H1 (cell line): ENCODE measurements around the gene PDE4D. TPM values are rescaled to one million over a fixed set of nuclear protein-coding genes. Genes with fewer than 3 reads are reported as not detected.

ENCODE experiments used
- CTCF ChIA-PET: fragments of 300-600 bp; sonication (Branson Sonifier 250); formaldehyde crosslinking; loops from one replicate; lab custom pipeline; 2021; ENCODE audit not compliant: partially characterized antibody; lab: Charles Lee
- POLR2A ChIA-PET: fragments of 300-600 bp; sonication (Branson Sonifier 250); formaldehyde crosslinking; loops from one replicate; lab custom pipeline; 2021; ENCODE audit warnings: inconsistent platforms; ENCODE audit not compliant: partially characterized antibody; lab: Charles Lee
- DNase-seq, 2 experiments: peaks; one replicate each; pipeline versions ENCODE4 v3.0.0 to v3.0.0-alpha.2; 2010 to 2022; ENCODE audit warnings: low spot score in 2 of 2, low read depth in 1 of 2, mixed read lengths in 1 of 2
- FAIRE-seq: peaks from 2 replicates; lab custom pipeline; 2011; peaks lifted over from hg19 to GRCh38; lab: Jason Lieb, UNC
- H2AFZ ChIP-seq: 2 replicates; pipeline ENCODE4 v1.8.1; 2012; ENCODE audit warnings: low read length, inconsistent platforms
- H2AK5ac ChIP-seq: 2 replicates; pipeline ENCODE4 v1.6.1; 2013; ENCODE audit warnings: low read depth, low read length
- H2BK120ac ChIP-seq: replicated peaks from 2 replicates; pipeline ENCODE3; 2013; ENCODE audit warnings: low read depth, low read length, inconsistent platforms
- H2BK12ac ChIP-seq: 2 replicates; pipeline ENCODE4 v1.6.1; 2013; ENCODE audit warnings: low read depth, low read length
- H2BK15ac ChIP-seq: 2 replicates; pipeline ENCODE4 v1.6.1; 2013; ENCODE audit warnings: low read length
- H2BK20ac ChIP-seq: 2 replicates; pipeline ENCODE4 v1.6.1; 2013; ENCODE audit warnings: low read length
- H2BK5ac ChIP-seq: 2 replicates; pipeline ENCODE4 v1.6.1; 2013; ENCODE audit warnings: low read depth, low read length
- H3K14ac ChIP-seq: 2 replicates; pipeline ENCODE4 v1.6.1; 2013; ENCODE audit warnings: inconsistent platforms; ENCODE audit not compliant: insufficient read length
- H3K18ac ChIP-seq: 2 replicates; pipeline ENCODE4 v1.6.1; 2013; ENCODE audit warnings: low read length; ENCODE audit errors: extremely low read depth
- H3K23ac ChIP-seq: 2 replicates; pipeline ENCODE4 v1.6.1; 2013; ENCODE audit warnings: inconsistent platforms; ENCODE audit not compliant: insufficient read length
- H3K23me2 ChIP-seq: 2 replicates; pipeline ENCODE4 v1.6.1; 2013; ENCODE audit warnings: low read depth, low read length
- H3K27ac ChIP-seq: 2 replicates; pipeline ENCODE4 v1.6.1; 2011; ENCODE audit warnings: low read depth, low read length, inconsistent platforms
- H3K27me3 ChIP-seq, 4 experiments: replicated peaks in 1 of 4; 1 replicate in 1 of 4; 2 replicates in 3 of 4; pipeline versions ENCODE4 v1.6.1 to v1.8.1; 2011 to 2013; ENCODE audit warnings: low read length in 3 of 4, mild to moderate bottlenecking in 3 of 4, inconsistent platforms in 2 of 4, mixed read lengths in 2 of 4, moderate library complexity in 1 of 4; ENCODE audit not compliant: control insufficient read depth in 3 of 4, insufficient read depth in 3 of 4; ENCODE audit errors: extremely low read depth in 1 of 4
- H3K36me3 ChIP-seq, 4 experiments: 2 replicates each; pipeline versions ENCODE4 v1.6.1 to v1.8.1; 2011 to 2013; ENCODE audit warnings: mild to moderate bottlenecking in 4 of 4, low read length in 3 of 4, moderate library complexity in 2 of 4, control low read depth in 1 of 4, inconsistent platforms in 1 of 4; ENCODE audit not compliant: insufficient read depth in 4 of 4, control insufficient read depth in 2 of 4
- H3K4ac ChIP-seq: replicated peaks from 2 replicates; pipeline ENCODE3; 2013; ENCODE audit warnings: low read length, low read depth, mixed read lengths, inconsistent platforms; ENCODE audit not compliant: insufficient read length
- H3K4me1 ChIP-seq, 4 experiments: replicated peaks in 1 of 4; 1 replicate in 1 of 4; 2 replicates in 3 of 4; pipeline versions ENCODE4 v1.6.1 to v1.8.1; 2011 to 2013; ENCODE audit warnings: low read length in 3 of 4, inconsistent platforms in 2 of 4, mixed read lengths in 1 of 4; ENCODE audit not compliant: insufficient read depth in 4 of 4, control insufficient read depth in 3 of 4
- H3K4me2 ChIP-seq, 2 experiments: 2 replicates each; pipeline versions ENCODE4 v1.6.1 to v1.8.1; 2011 to 2013; ENCODE audit warnings: low read depth in 2 of 2, low read length in 2 of 2, control low read depth in 1 of 2, inconsistent platforms in 1 of 2, mild to moderate bottlenecking in 1 of 2; ENCODE audit not compliant: insufficient read depth in 1 of 2
- H3K4me3 ChIP-seq, 4 experiments: fragments of 200-600, 300-600 bp in 1 of 4; sonication (generic), shearing (Covaris generic), sonication (Bioruptor Twin) in 1 of 4; 2 replicates each; pipeline versions ENCODE4 v1.5.1 to v1.8.1; 2011 to 2016; ENCODE audit warnings: low read length in 4 of 4, low read depth in 3 of 4, control low read depth in 2 of 4, inconsistent platforms in 2 of 4, mild to moderate bottlenecking in 2 of 4, mixed read lengths in 1 of 4, moderate library complexity in 1 of 4; ENCODE audit not compliant: insufficient read depth in 2 of 4; ENCODE audit errors: extremely low read depth in 1 of 4
- H3K56ac ChIP-seq: replicated peaks from 2 replicates; pipeline ENCODE3; 2013; ENCODE audit warnings: low read depth, mild to moderate bottlenecking, mixed read lengths, low read length, inconsistent platforms; ENCODE audit not compliant: insufficient read length
- H3K79me1 ChIP-seq: 2 replicates; pipeline ENCODE4 v1.6.1; 2013; ENCODE audit warnings: low read depth, low read length, control low read depth
- H3K79me2 ChIP-seq, 2 experiments: 2 replicates each; pipeline versions ENCODE4 v1.6.1 to v1.8.1; 2012 to 2013; ENCODE audit warnings: low read length in 2 of 2, mild to moderate bottlenecking in 2 of 2, inconsistent platforms in 1 of 2; ENCODE audit not compliant: insufficient read depth in 2 of 2, control insufficient read depth in 1 of 2
- H3K9ac ChIP-seq, 4 experiments: replicated peaks in 1 of 4; 1 replicate in 1 of 4; 2 replicates in 3 of 4; pipeline versions ENCODE4 v1.6.1 to v1.8.1; 2011 to 2013; ENCODE audit warnings: low read depth in 3 of 4, low read length in 3 of 4, control low read depth in 2 of 4, mild to moderate bottlenecking in 2 of 4, moderate library complexity in 2 of 4, inconsistent platforms in 1 of 4; ENCODE audit errors: extremely low read depth in 1 of 4
- H3K9me3 ChIP-seq, 2 experiments: 2 replicates each; pipeline versions ENCODE4 v1.6.1 to v1.8.1; 2012 to 2013; ENCODE audit warnings: mild to moderate bottlenecking in 2 of 2, moderate library complexity in 2 of 2, control low read depth in 1 of 2, inconsistent platforms in 1 of 2, low read depth in 1 of 2, low read length in 1 of 2, mixed read lengths in 1 of 2; ENCODE audit not compliant: insufficient read depth in 2 of 2
- H4K20me1 ChIP-seq, 2 experiments: replicated peaks in 1 of 2; 2 replicates each; pipeline versions ENCODE3 to v1.8.1; 2011 to 2013; ENCODE audit warnings: inconsistent platforms in 2 of 2, low read length in 2 of 2, mild to moderate bottlenecking in 1 of 2; ENCODE audit not compliant: insufficient read depth in 2 of 2, control insufficient read depth in 1 of 2
- H4K5ac ChIP-seq: 2 replicates; pipeline ENCODE4 v1.6.1; 2013; ENCODE audit warnings: low read length, low read depth, mixed read lengths, inconsistent platforms; ENCODE audit not compliant: insufficient read length
- H4K8ac ChIP-seq: 2 replicates; pipeline ENCODE4 v1.8.0; 2013; ENCODE audit warnings: mild to moderate bottlenecking, moderate library complexity, low read length, inconsistent platforms; ENCODE audit not compliant: insufficient read depth; ENCODE audit errors: extremely low read depth
- H4K91ac ChIP-seq: replicated peaks from 2 replicates; pipeline ENCODE3; 2013; ENCODE audit warnings: low read length, mixed read lengths, inconsistent platforms; ENCODE audit not compliant: insufficient read length
- CREB1 ChIP-seq: IDR thresholded peaks from 2 replicates; pipeline ENCODE4 v1.6.1; 2012; ENCODE audit warnings: inconsistent platforms
- CTBP2 ChIP-seq: IDR thresholded peaks from 2 replicates; pipeline ENCODE4 v1.7.0; 2011; ENCODE audit warnings: borderline replicate concordance, mild to moderate bottlenecking, moderate library complexity, mixed read lengths, low read length; ENCODE audit not compliant: insufficient read depth, insufficient read length
- SAP30 ChIP-seq: fragments of 300-600 bp; sonication (generic); IDR thresholded peaks from 2 replicates; pipeline ENCODE4 v1.7.1; 2012; ENCODE audit warnings: low read length, moderate library complexity, mild to moderate bottlenecking, inconsistent platforms; ENCODE audit not compliant: insufficient read depth, insufficient replicate concordance
- SIN3A ChIP-seq, 2 experiments: IDR thresholded peaks in 1 of 2; conservative IDR thresholded peaks in 1 of 2; 2 replicates each; pipeline ENCODE4 v1.6.1; 2011 to 2012; ENCODE audit warnings: low read length in 2 of 2, improper control_type of control experiment in 1 of 2, low read depth in 1 of 2, mild to moderate bottlenecking in 1 of 2
- TBP ChIP-seq: IDR thresholded peaks from 2 replicates; pipeline ENCODE4 v1.6.1; 2011; ENCODE audit warnings: low read depth, low read length, improper control_type of control experiment
- WGBS, 2 experiments: shearing (Covaris generic) in 1 of 2; methylation state at CpG; one replicate each; pipeline versions ENCODE4 v1.1.6 to v1.1.7; 2013 to 2015; ENCODE audit warnings: low lambda C conversion rate in 2 of 2, mixed read lengths in 2 of 2, inconsistent platforms in 1 of 2, low coverage in 1 of 2, missing lambda C conversion rate in 1 of 2; ENCODE audit not compliant: insufficient replicate concordance in 2 of 2, insufficient coverage in 1 of 2, insufficient read length in 1 of 2; ENCODE audit errors: extremely low coverage in 1 of 2, missing lambda C conversion rate in 1 of 2; 5-methylcytosine and 5-hydroxymethylcytosine counted together
- polyA plus RNA-seq, 7 experiments: library from polyadenylated mRNA; depleted of rRNA in 3 of 7; stranded (reverse) in 5 of 7; unstranded in 2 of 7; fragments of >200 nt in 5 of 7; fragments of 200-250 nt in 2 of 7; gene quantifications; 1 replicate in 5 of 7; 2 replicates in 1 of 7; 4 replicates in 1 of 7; pipeline versions ENCODE4 v1.2.1 to v1.2.3, GENCODE V29; 2011 to 2013; ENCODE audit warnings: missing spikeins in 2 of 7, mixed read lengths in 2 of 7
- total RNA-seq: library from RNA; stranded (reverse); fragmentation: NEBNext Ultra II Directional; extraction: Animal tissue kit (Norgen Biotek cat#: 25700); gene quantifications from 2 replicates; pipeline ENCODE4 v1.2.1, GENCODE V29; 2021

The PDE4D gene
- total and polyA plus RNA-seq, 2 of the 8 experiments (the other 6 are each of a cell fraction or from before 2014, with no cell fraction given): 2.3 to 3.7 TPM

DNA sequence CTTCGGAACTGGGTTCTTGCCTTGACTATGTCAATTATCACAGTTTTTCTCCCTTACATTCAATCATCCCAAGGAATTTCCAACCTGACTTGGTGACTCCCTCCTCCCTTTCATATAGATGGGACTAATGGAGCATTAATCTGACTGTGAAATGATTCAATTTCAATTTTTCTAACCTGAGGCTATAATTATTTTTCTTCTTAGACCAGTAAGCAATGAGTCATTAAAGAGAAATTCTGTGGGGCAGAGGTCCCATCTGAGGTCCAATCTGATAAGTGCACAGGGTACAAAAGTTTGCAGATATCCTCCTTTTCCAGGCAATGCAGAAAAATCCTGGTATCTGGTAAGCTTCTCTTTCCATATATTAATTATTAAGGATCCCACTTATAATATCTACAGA lies 18.9 kb downstream of the PDE4D start:
- no peak overlapping the region for H3K27ac ChIP-seq
- ChIA-PET CTCF (no interaction called here), POLR2A (no interaction called here)
- H3K27me3 ChIP-seq: no peaks in the 10 kb centered on the region
- H4K8ac ChIP-seq: no peak overlapping the region
- no peaks in the 10 kb centered on the region for H3K79me1 ChIP-seq
- no peak overlapping the region for H2BK15ac ChIP-seq
- H3K23me2 ChIP-seq: no peaks in the 10 kb centered on the region; the same call in 1 of the 2 replicates
- H2BK20ac ChIP-seq: no peak overlapping the region
- no peak overlapping the region for H3K4me2 ChIP-seq
- H3K79me2 ChIP-seq: no peaks in the 10 kb centered on the region
- no peak overlapping the region for H3K14ac ChIP-seq
- 96% methylated on average over 1 of the region's 1 CpG; no CpG with 5 or more reads in 1 of the 2 experiments for WGBS, 2 experiments
- DNase-seq: no peak
- no peaks in the 10 kb centered on the region for H4K20me1 ChIP-seq
- H3K4ac ChIP-seq: no peak overlapping the region
- H3K4me3 ChIP-seq: no peak overlapping the region
- TF ChIP-seq SIN3A (conservative IDR thresholded peaks at IDR 0.05 in 1 of 2, IDR thresholded peaks at IDR 0.05 in 1 of 2; ENCODE audit: low read depth in 1 of 2, low read length in 2 of 2) (no peak), SAP30 (no peak), CREB1 (no peak), TBP (no peak), CTBP2 (no peak)
- TF ChIP-seq, all 59 proteins: peak for 0
- Histone ChIP-seq H2BK5ac (no peak overlapping the region), H3K9me3 (no peaks in the 10 kb centered on the region), H3K56ac (no peak overlapping the region), H4K5ac (no peak overlapping the region), H4K91ac (no peak overlapping the region), H3K4me1 (no peaks in the 10 kb centered on the region; a peak in 1 of 7 replicates), H2BK12ac (no peak overlapping the region), H3K23ac (no peak overlapping the region), H2AK5ac (no peak overlapping the region), H3K18ac (no peak overlapping the region), H2BK120ac (no peak overlapping the region), H3K36me3 (no peaks in the 10 kb centered on the region), H3K9ac (no peak overlapping the region), H2AFZ (no peak overlapping the region)
- FAIRE-seq: no peak
